ENCODE measurements around the gene PFN4.

DNA sequence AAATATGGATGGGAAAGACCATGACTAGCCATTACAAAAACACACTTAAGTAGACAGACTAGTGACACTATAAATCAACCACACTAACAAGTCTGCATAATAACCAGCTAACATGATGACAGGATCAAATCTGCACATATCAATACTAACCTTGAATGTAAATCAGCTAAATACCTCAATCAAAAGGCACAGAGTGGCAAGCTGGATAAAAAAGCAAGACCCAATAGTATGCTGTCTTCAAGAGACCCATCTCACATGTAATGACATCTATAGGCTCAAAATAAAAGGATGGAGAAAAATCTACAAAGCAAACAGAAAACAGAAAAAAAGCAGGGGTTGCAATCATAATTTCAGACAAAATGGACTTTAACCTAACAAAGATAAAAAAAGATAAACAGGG is 16.3 kb downstream of the PFN4 start:
- TF ChIP-seq POLR2A (IDR thresholded peaks at IDR 0.05) = no peak
- no peak for TF ChIP-seq EP300 (IDR thresholded peaks at IDR 0.05)
- no peak for TF ChIP-seq CTCF (IDR thresholded peaks at IDR 0.05)
